Pulmonary artery endothelial cell (primary cell): ENCODE results near the gene MRPS10. TPM values are rescaled to one million over a fixed set of nuclear protein-coding genes. Genes with fewer than 3 reads are reported as not detected.
"Not testable (repeated sequence)": the region's sequence is repeated elsewhere in the genome, so short reads cannot be mapped to it uniquely, and the experiment has no call there.

Experiments
- DNase-seq: peaks from one replicate; pipeline ENCODE4 v3.0.0-alpha.2; 2011; ENCODE audit warnings: low read depth, low spot score
- total RNA-seq: library from RNA; depleted of rRNA; stranded (reverse); fragments of >200 nt; gene quantifications from 2 replicates; pipeline ENCODE4 v1.2.3, GENCODE V29; 2014

The MRPS10 gene
- total RNA-seq, 1 donor from 2014 or later, result 65.6 TPM

DNA sequence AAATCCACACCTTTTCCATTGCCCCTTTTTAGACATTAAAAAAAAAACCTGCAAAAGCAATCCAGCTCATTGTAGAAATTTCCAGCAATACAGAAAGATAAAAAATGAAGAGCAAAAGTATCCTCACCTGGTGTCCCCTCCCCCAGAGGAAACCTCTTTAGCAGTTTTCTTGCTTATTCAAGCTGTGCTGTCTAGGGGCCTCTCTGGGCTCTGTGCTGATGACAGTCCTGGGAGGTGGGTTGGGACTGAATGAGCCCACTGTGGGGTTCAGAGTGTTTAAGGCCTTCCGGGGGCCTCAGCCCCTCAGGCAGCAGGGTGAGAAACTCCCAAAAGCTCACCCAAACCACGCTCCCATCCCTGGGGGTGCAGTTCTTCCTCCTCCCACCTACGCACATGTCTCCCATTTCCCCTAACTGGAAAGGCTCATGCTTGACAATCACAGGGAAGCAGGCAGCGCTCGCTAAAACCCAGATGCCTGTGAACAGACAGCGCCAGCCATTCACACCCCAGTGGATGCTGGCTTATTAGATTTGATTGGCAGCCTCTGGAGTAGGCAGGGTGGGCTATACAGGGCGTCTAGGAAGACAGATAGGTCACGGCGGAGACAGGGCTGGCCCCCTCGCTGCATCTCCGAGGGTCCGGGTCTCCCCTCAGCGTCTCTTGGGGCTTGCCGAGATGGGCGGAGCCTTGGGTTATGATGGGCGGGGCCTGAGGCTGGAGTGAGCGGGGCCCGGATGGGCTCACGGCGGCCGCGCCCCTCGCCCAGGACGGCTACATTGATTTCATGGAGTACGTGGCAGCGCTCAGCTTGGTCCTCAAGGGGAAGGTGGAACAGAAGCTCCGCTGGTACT, 39.9 kb downstream of the MRPS10 start:
- no peak for DNase-seq

DNA sequence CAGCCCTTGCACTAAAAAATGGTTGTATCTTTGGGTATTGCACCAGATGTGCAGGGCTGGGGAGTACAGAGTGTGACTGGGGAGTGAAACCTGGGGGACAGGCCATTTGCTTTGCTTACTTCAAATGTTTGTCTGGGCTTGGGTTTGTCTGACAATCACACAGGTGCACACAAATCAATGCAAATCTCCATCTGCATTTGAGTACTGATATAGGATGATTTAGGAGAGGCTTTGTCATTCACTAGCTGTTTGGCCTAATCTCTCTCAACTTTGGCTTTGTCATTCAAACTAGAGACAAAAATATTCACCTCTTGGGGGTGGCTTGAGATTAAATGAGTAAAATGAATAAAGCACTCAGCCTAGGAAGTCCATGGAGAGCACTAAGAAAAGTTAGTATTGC, 40.7 kb downstream of the MRPS10 start:
- no peak for DNase-seq

DNA sequence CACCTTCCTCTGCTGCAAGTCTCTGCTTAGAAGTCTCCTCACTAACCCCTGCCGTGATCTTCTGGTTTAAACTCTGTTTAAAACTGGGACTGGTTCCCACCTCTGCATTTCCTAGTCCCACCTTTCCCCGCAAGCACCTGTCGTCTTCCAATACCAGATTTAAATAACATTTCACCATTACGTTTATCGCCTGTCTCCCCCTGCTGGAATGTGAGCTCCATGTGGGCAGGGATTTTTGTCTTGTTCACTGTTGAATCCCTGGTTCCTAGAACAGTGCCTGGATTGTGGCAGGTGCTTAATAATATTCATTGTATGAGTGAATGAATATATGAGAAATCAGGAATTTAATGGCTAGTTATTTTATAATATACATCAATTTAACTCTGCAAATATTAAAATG, 41.8 kb downstream of the MRPS10 start:
- DNase-seq, result no peak

DNA sequence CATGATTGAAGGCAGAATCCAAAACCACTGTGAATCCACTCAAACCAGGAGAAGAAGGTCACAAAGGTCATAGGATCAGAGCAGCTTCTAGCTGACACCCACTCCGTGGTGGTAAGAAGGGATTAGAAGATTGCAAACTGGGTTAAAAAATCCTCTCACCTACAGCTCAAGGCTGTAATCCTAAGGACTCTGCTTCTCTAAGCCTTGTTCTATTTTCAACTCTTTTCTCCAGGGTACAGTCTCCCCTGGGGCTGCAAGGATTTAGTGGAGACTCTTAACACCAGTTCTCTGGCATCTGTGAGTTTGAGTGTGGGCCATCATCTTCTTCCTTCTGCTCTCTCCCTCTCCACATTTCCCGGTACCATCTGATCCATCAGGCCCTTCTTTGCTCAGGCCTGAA, 44.6 kb downstream of the MRPS10 start, which contains the start of gene GUCA1A:
Gene GUCA1A (plus strand): TSS at position 264 of the 400 bp plus-strand sequence. CDS start 250 bp downstream, outside the sequence.
- DNase-seq, result no peak

DNA sequence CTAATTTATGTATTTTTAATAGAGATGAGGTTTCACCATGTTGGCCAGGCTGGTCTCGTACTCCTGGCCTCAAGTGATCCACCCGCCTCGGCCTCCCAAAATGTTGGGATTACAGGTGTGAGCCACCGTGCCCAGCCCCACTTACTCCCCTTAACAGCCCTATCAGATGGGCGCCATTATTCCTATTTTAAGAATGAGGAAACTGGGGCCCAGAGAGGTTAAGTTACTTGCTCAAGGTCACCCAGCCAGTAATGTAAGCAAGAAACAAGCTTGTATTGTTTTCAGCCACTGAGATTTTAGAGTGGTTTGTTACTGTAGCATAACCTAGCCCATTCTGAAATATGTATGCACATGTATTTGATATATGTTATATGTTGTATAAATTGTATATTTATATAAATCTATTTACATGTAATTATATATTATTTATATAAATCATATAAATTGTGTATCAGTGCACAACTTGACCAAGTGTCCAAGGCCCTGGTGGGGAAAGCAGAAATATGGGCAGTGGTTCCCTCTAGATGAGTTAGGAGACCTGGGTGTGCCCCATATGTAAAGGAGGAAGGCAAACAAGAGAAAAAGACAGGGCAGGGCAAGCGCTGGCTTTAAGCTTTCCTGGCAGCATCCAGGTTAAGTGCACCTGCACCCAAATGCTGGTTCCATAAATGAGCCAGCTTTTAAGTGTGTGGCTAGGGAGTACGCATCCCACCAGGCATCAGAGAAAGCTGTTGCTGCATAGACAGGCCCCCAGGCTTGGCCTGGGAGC, 45.7 kb downstream of the MRPS10 start:
- DNase-seq, result no peak

DNA sequence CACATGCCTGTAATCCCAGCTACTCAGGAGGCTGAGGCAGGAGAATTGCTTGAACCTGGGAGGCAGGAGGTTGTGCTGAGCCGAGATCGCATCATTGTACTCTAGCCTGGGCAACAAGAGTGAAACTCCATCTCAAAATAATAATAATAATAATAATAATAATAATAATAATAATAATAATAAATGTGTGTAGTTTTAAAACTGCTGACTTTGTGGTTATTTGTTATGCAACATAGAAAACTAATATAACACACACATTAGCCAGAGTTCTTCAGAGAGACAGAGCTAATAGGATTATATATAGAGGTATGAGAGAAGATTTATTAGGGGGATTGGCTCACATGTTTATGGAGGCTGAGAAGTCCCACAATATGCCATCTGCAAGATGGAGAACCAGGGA, 47.9 kb downstream of the MRPS10 start:
- DNase-seq, result not testable (repeated sequence)

DNA sequence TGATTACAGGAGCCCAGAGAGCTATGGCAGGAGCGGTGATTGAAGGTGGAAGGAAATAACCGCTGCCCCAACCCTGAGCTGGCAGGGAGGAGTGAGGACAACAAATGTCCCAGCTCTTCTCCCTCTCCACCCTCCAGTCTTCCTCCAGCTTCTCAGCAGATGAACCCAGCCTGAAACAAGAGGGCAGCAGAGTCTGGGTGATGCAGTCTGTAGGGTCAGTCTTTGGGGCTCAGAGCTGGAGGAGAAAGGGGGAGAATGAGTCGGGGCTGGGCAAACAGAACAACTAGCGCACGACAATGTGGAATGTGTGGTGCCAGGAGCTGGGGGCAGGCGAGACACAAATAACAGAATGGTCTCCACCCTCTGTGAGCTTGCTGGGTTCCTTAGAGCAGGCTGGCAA, 49.0 kb downstream of the MRPS10 start:
- no peak for DNase-seq

DNA sequence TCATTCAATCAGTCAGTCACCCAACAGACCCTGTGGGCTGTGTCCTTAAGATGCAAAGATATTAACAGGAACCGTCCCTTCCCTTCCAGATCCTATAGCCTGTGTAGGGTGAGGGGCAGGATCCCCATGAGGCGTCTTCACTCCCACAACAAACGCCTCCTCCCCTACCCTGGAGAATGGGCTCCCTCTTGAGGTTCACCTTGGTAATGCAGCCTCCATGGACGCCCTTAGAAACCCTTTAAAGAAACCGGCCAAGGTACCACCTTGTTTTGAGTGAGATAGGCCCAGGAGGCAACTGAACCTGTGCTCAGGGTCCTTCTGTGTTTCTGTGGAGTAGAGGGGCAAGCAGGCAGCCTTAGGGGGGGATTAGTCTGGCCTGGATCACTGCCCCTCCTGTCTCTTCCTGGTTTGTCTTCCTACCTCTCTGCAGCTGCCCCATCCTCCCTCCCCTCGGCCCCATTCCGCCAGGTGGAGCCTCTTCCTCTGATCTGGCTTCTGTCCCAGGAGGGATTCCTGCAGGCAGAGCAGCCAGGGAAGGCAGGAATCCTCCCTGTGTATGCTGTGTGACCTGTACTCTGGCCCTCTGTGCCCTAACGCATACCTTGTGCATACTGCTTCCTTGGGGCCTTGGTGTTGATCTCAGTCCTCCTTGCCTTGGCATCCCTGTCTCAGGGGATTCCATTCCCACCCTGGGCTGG, 51.1 kb downstream of the MRPS10 start:
- DNase-seq, result no peak

DNA sequence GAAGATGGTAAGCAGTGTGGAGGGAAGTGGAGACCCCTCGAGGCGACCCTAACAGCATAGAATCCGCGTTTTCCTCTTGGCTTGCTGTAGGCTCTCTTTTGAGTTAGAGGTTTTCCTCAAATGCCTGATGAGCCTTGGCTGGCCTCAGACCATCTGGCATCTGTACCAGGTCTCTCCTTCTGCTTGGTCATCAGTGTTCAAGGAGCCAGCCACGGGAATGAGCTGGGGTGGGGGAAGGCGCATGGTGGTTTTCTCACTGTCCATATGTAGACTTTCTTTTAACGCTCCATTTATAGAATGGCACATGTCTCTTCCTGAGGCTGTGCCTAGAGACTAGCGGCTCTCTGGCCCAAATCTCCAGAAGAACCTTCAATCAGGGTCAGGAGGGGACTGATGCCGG, 52.6 kb downstream of the MRPS10 start:
- DNase-seq, result no peak

DNA sequence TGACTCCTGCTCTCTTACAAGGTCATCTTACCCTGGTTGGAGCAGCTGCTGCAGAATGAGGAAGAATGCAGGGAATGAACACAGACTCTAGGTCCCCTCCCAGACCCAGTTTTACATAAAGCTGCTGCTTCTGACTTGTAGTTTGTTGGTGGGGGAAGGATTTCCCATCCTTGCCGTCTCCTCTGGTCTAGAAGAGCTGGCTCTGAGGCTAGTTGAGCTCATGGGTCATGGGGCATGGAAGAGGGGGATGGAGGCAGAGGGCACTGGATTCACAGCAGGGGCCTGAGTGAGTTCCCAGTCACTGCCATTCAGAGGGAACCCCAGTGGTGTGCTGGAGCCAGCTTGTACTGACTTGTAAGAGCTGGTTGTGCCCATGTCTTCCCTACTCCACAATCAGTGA, 53.7 kb downstream of the MRPS10 start:
- no peak for DNase-seq

DNA sequence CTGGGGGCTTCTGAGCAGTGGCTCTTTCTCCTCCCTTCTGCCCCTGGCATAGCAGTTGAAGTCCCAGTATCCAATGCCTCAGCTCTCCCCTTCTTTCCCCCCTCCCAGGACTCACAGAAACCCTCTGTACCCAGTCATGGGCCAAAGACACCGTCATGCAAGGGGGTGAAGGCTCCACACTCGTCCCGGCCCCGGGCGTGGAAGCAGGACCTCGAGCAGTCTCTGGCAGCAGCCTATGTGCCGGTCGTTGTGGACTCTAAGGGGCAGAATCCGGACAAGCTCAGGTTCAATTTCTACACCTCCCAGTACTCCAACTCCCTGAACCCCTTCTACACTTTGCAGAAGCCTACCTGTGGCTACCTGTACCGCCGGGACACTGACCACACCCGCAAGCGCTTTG, 54.8 kb downstream of the MRPS10 start:
- DNase-seq, result no peak

DNA sequence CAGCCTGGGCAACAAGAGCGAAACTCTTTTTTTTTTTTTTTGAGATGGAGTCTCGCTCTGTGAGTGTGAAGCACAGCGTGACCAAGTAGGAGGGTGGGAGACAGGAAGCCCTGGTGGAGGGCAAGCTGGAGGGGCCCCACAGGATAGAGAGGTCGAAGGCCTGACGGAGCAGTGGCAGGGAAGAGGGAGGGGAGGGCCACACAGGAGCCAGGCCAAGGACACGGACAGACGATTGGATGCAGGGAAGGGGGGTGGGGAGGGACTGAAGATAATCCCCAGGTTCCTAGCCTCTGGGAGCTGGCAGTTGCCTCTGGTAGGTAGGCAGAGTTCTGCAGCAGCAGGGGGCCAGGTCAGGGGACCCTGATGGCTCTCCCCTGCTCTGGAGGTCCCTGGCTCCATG, 55.3 kb downstream of the MRPS10 start:
- no peak for DNase-seq

DNA sequence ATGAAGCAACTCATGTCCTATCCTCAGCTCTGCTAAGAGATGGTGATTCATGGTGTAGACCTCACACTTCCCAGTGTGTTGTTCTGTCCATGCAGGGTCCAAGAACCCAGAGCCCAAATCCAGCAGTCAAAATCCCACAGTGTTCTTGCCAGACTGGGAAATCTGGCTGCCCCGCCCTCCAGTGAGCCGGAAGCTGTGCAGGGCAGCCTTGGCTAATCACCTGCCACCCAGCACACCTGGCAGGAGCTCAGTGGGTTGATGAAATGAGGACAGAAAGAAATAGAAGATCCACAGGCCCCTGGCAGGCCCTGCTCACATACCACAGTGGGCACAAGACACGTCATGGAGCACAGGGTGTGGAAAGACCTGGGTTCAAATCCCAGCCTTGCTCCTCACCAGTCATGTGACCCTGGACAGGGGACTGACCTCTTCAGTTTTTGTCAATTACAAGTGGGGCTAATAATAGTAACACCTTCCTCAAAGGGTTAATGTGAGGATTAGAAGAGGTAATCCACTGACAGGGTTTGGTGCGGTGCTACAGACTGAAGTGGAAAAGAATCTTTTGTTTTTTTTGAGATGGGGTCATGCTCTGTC, 58.1 kb downstream of the MRPS10 start:
- no peak for DNase-seq

DNA sequence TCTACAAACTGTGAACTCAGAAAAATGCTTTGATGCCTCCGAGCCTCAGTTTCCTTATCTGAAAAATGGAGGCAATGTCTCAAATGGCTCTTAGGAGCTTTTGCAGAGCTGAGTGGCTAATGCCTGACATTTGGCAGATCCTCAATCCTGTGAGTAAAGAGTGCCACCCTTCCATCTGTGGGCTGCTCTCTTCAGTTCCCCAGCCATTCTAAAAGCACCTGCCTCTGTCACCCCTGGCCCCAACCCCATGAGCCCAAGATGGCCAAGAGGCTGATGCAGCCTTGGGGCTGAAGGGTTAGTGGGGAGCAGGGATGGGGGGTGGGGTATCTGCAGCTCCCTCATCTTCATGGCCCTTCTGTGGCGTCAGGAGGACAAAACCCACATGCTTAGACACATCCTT, 59.0 kb downstream of the MRPS10 start:
- DNase-seq, result no peak

DNA sequence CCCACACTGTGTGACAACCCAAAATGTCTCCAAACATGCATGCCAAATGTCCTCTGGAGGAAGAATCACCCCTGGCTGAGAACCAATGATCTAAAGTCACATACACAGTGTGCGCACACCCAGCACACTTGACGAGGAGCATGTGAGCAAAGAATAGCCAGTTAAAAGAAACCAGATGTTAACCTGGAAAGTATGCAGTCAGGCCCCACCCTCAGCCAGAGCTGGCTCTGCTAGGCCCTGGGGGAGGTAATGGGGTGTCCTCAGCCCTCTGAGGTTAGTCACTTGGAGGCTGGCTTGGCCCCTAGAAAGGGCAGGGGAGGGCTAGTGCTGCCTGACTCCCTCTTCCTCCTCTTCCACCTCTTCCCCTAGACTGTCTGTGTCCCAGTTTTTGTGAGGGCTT, 59.6 kb downstream of the MRPS10 start:
- DNase-seq, result no peak

Other genes starting within 250 kb of the MRPS10 start
- gene TAF8, start 167.3 kb downstream of the MRPS10 start, total RNA-seq, result 16.3 and 37.0 TPM in 2 replicates
- gene C6orf132, start 75.2 kb downstream of the MRPS10 start, total RNA-seq, result 0.25 TPM in 1 of 2 replicates, not detected in the other
- gene GUCA1A, start 44.5 kb downstream of the MRPS10 start, total RNA-seq, result not detected in 2 replicates
- gene GUCA1B, start 22.9 kb downstream of the MRPS10 start, total RNA-seq, result 0.33 and 0.46 TPM in 2 replicates
- gene TRERF1, start 234.1 kb upstream of the MRPS10 start, total RNA-seq, result 0.40 and 0.85 TPM in 2 replicates